Skeletal muscle satellite cell (primary cell): ENCODE results near the gene CH25H.

Experiments used
- H3K27me3 ChIP-seq: 2 replicates; pipeline ENCODE4 v1.7.0; 2013; ENCODE audit warnings: low read length; ENCODE audit not compliant: control insufficient read depth, insufficient read depth
- H3K36me3 ChIP-seq: 2 replicates; pipeline ENCODE4 v1.7.0; 2013; ENCODE audit warnings: mild to moderate bottlenecking, control low read depth, low read length; ENCODE audit not compliant: insufficient read depth
- H3K4me1 ChIP-seq: 2 replicates; pipeline ENCODE4 v1.7.0; 2013; ENCODE audit warnings: low read length; ENCODE audit not compliant: control insufficient read depth, insufficient read depth
- H3K4me2 ChIP-seq: 2 replicates; pipeline ENCODE4 v1.7.0; 2013; ENCODE audit warnings: mild to moderate bottlenecking, low read length
- H3K4me3 ChIP-seq: 2 replicates; pipeline ENCODE4 v1.7.0; 2013; ENCODE audit warnings: low read length
- H3K9ac ChIP-seq: 2 replicates; pipeline ENCODE4 v1.7.0; 2013; ENCODE audit warnings: mild to moderate bottlenecking, low read depth, low read length, moderate library complexity
- H3K9me3 ChIP-seq: replicated peaks from 2 replicates; pipeline ENCODE4 v1.7.0; 2013; ENCODE audit warnings: mild to moderate bottlenecking, control low read depth, low read length

The CH25H gene

GRCh38 chr10:89242345-89242684 lies 35.2 kb upstream of the CH25H start:
- Histone ChIP-seq H3K4me2 (no peak overlapping the region), H3K36me3 (peaks cover 14% of the 10 kb centered on the region), H3K4me3 (no peak overlapping the region), H3K9me3 (no peaks in the 10 kb centered on the region), H3K27me3 (no peaks in the 10 kb centered on the region), H3K4me1 (no peaks in the 10 kb centered on the region), H3K9ac (no peak overlapping the region)

- no peaks in the 10 kb centered on the region for H3K4me1 ChIP-seq
- no peaks in the 10 kb centered on the region for H3K9me3 ChIP-seq
- no peak overlapping the region for H3K9ac ChIP-seq
- H3K4me2 ChIP-seq = no peak overlapping the region
- H3K27me3 ChIP-seq = no peaks in the 10 kb centered on the region
- peaks cover 14% of the 10 kb centered on the region for H3K36me3 ChIP-seq
- no peak overlapping the region for H3K4me3 ChIP-seq
Observed at GRCh38 chr10:89241486-89242344, 34.6 kb upstream of the CH25H start.

GRCh38 chr10:89241026-89241425 lies 33.9 kb upstream of the CH25H start:
- Histone ChIP-seq H3K4me1 (no peaks in the 10 kb centered on the region), H3K9me3 (no peaks in the 10 kb centered on the region), H3K9ac (no peak overlapping the region), H3K27me3 (no peaks in the 10 kb centered on the region), H3K36me3 (peaks cover 14% of the 10 kb centered on the region), H3K4me2 (no peak overlapping the region), H3K4me3 (no peak overlapping the region)

- H3K4me2 ChIP-seq = no peak overlapping the region
- H3K4me1 ChIP-seq = no peaks in the 10 kb centered on the region
- no peaks in the 10 kb centered on the region for H3K27me3 ChIP-seq
- H3K9me3 ChIP-seq = no peaks in the 10 kb centered on the region
- no peak overlapping the region for H3K9ac ChIP-seq
- H3K36me3 ChIP-seq = peaks cover 12% of the 10 kb centered on the region
- H3K4me3 ChIP-seq = no peak overlapping the region
Observed at GRCh38 chr10:89240519-89240918, 33.4 kb upstream of the CH25H start.

GRCh38 chr10:89238956-89239644 lies 32.0 kb upstream of the CH25H start:
- Histone ChIP-seq H3K9me3 (no peaks in the 10 kb centered on the region), H3K4me2 (no peak overlapping the region), H3K4me3 (no peak overlapping the region), H3K9ac (no peak overlapping the region), H3K36me3 (peaks cover 10% of the 10 kb centered on the region), H3K4me1 (no peaks in the 10 kb centered on the region), H3K27me3 (no peaks in the 10 kb centered on the region)

- H3K4me3 ChIP-seq = no peak overlapping the region
- no peaks in the 10 kb centered on the region for H3K9me3 ChIP-seq
- no peak overlapping the region for H3K4me2 ChIP-seq
- no peak overlapping the region for H3K9ac ChIP-seq
- no peaks in the 10 kb centered on the region for H3K27me3 ChIP-seq
- no peaks in the 10 kb centered on the region for H3K4me1 ChIP-seq
- H3K36me3 ChIP-seq = peaks cover 10% of the 10 kb centered on the region
Observed at GRCh38 chr10:89237849-89238248, 30.7 kb upstream of the CH25H start.

- H3K4me1 ChIP-seq = no peaks in the 10 kb centered on the region
- H3K9me3 ChIP-seq = no peaks in the 10 kb centered on the region
- no peak overlapping the region for H3K4me2 ChIP-seq
- no peak overlapping the region for H3K4me3 ChIP-seq
- no peaks in the 10 kb centered on the region for H3K27me3 ChIP-seq
- no peak overlapping the region for H3K9ac ChIP-seq
- peaks cover 10% of the 10 kb centered on the region for H3K36me3 ChIP-seq
Observed at GRCh38 chr10:89236226-89236797, 29.2 kb upstream of the CH25H start.

GRCh38 chr10:89235073-89235798 lies 28.1 kb upstream of the CH25H start:
- Histone ChIP-seq H3K36me3 (peaks cover 7% of the 10 kb centered on the region), H3K27me3 (no peaks in the 10 kb centered on the region), H3K9ac (no peak overlapping the region), H3K4me1 (no peaks in the 10 kb centered on the region), H3K4me3 (no peak overlapping the region), H3K4me2 (no peak overlapping the region), H3K9me3 (no peaks in the 10 kb centered on the region)

- Histone ChIP-seq H3K27me3 (no peaks in the 10 kb centered on the region), H3K4me1 (no peaks in the 10 kb centered on the region), H3K9ac (no peak overlapping the region), H3K36me3 (no peaks in the 10 kb centered on the region), H3K4me2 (no peak overlapping the region), H3K9me3 (no peaks in the 10 kb centered on the region), H3K4me3 (no peak overlapping the region)
Observed at GRCh38 chr10:89233033-89233432, 25.9 kb upstream of the CH25H start.

GRCh38 chr10:89228962-89229361 lies 21.8 kb upstream of the CH25H start:
- Histone ChIP-seq H3K4me2 (no peak overlapping the region), H3K9ac (no peak overlapping the region), H3K36me3 (peaks cover 9% of the 10 kb centered on the region), H3K9me3 (no peaks in the 10 kb centered on the region), H3K4me3 (no peak overlapping the region), H3K4me1 (no peaks in the 10 kb centered on the region), H3K27me3 (no peaks in the 10 kb centered on the region)

GRCh38 chr10:89228146-89228545 lies 21.0 kb upstream of the CH25H start:
- Histone ChIP-seq H3K36me3 (peaks cover 9% of the 10 kb centered on the region), H3K4me1 (no peaks in the 10 kb centered on the region), H3K9me3 (no peaks in the 10 kb centered on the region), H3K4me3 (no peak overlapping the region), H3K27me3 (no peaks in the 10 kb centered on the region), H3K4me2 (no peak overlapping the region), H3K9ac (no peak overlapping the region)
